HepG2 (cell line): ENCODE results near the gene COPB2. TPM values are rescaled to one million over a fixed set of nuclear protein-coding genes. Genes with fewer than 3 reads are reported as not detected.

Experiments
- HOXD1 ChIP-seq: sonication (generic); formaldehyde crosslinking; IDR thresholded peaks from 2 replicates; pipeline ENCODE4 v1.5.0; 2020; ENCODE audit warnings: missing genetic modification reagents
- ZKSCAN5 ChIP-seq: sonication (generic); formaldehyde crosslinking; IDR thresholded peaks from 2 replicates; pipeline ENCODE4 v1.5.1; 2020; ENCODE audit warnings: mild to moderate bottlenecking, missing genetic modification reagents
- ZNF501 ChIP-seq: sonication (generic); formaldehyde crosslinking; IDR thresholded peaks from 2 replicates; pipeline ENCODE4 v1.5.1; 2020; ENCODE audit warnings: mild to moderate bottlenecking, moderate library complexity, missing genetic modification reagents
- polyA plus RNA-seq, 8 experiments: library from polyadenylated mRNA; depleted of rRNA in 3 of 8; stranded (reverse) in 7 of 8; unstranded in 1 of 8; fragments of >200 nt; fragmentation: Illumina TruSeq in 4 of 8; extraction: Trizol in 4 of 8; gene quantifications; 2 replicates each; pipeline versions ENCODE4 v1.2.1 to v1.2.3, GENCODE V29; 2011 to 2016; ENCODE audit warnings: low read depth in 4 of 8, missing spikeins in 1 of 8, mixed read lengths in 1 of 8; ENCODE audit not compliant: insufficient read depth in 1 of 8
- total RNA-seq, 5 experiments: library from RNA; depleted of rRNA; stranded (reverse); fragments of >200 nt; fragmentation: Illumina TruSeq; extraction: Trizol; gene quantifications; 2 replicates each; pipeline ENCODE4 v1.2.3, GENCODE V29; 2016; ENCODE audit warnings: low read depth in 1 of 5
- TF ChIP-seq, protein P1 (sequence below): sonication (generic); formaldehyde crosslinking; IDR thresholded peaks from 2 replicates; pipeline ENCODE4 v1.5.0; 2020; ENCODE audit warnings: mild to moderate bottlenecking, missing genetic modification reagents, borderline replicate concordance

The COPB2 gene
- total and polyA plus RNA-seq, 2 of the 13 experiments (the other 11 are each of a cell fraction or from before 2014, with no cell fraction given) = 83.3 to 217 TPM

DNA sequence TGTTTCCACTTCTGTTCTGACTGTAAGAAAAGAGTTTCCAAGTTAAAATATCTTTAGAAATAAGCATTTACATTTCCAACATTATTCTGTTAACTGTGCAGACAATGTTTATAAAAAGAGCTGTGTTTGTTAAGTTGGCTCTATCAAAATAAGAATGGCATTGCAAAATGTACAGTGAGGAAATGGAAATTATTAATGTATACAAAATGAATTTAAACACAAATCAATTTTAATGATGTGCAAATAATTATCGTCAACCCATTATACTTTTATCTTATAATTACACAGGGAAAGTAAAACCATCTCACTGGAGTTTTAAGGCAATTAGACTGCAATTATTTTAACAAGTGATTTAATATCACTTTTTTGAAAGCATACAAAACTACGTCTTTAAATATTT lies 28.2 kb downstream of the COPB2 start (continued):
- TF ChIP-seq, protein P1, sequence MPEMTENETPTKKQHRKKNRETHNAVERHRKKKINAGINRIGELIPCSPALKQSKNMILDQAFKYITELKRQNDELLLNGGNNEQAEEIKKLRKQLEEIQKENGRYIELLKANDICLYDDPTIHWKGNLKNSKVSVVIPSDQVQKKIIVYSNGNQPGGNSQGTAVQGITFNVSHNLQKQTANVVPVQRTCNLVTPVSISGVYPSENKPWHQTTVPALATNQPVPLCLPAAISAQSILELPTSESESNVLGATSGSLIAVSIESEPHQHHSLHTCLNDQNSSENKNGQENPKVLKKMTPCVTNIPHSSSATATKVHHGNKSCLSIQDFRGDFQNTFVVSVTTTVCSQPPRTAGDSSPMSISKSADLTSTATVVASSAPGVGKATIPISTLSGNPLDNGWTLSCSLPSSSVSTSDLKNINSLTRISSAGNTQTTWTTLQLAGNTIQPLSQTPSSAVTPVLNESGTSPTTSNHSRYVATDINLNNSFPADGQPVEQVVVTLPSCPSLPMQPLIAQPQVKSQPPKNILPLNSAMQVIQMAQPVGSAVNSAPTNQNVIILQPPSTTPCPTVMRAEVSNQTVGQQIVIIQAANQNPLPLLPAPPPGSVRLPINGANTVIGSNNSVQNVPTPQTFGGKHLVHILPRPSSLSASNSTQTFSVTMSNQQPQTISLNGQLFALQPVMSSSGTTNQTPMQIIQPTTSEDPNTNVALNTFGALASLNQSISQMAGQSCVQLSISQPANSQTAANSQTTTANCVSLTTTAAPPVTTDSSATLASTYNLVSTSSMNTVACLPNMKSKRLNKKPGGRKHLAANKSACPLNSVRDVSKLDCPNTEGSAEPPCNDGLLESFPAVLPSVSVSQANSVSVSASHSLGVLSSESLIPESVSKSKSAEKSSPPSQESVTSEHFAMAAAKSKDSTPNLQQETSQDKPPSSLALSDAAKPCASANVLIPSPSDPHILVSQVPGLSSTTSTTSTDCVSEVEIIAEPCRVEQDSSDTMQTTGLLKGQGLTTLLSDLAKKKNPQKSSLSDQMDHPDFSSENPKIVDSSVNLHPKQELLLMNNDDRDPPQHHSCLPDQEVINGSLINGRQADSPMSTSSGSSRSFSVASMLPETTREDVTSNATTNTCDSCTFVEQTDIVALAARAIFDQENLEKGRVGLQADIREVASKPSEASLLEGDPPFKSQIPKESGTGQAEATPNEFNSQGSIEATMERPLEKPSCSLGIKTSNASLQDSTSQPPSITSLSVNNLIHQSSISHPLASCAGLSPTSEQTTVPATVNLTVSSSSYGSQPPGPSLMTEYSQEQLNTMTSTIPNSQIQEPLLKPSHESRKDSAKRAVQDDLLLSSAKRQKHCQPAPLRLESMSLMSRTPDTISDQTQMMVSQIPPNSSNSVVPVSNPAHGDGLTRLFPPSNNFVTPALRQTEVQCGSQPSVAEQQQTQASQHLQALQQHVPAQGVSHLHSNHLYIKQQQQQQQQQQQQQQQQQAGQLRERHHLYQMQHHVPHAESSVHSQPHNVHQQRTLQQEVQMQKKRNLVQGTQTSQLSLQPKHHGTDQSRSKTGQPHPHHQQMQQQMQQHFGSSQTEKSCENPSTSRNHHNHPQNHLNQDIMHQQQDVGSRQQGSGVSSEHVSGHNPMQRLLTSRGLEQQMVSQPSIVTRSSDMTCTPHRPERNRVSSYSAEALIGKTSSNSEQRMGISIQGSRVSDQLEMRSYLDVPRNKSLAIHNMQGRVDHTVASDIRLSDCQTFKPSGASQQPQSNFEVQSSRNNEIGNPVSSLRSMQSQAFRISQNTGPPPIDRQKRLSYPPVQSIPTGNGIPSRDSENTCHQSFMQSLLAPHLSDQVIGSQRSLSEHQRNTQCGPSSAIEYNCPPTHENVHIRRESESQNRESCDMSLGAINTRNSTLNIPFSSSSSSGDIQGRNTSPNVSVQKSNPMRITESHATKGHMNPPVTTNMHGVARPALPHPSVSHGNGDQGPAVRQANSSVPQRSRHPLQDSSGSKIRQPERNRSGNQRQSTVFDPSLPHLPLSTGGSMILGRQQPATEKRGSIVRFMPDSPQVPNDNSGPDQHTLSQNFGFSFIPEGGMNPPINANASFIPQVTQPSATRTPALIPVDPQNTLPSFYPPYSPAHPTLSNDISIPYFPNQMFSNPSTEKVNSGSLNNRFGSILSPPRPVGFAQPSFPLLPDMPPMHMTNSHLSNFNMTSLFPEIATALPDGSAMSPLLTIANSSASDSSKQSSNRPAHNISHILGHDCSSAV (CRISPR knock-in tag) = no peak
- TF ChIP-seq ZNF501 (CRISPR knock-in tag) (no peak), ZKSCAN5 (CRISPR knock-in tag) (no peak), HOXD1 (no peak)
